H1 (cell line): ENCODE results near the gene OCLN. TPM values are rescaled to one million over a fixed set of nuclear protein-coding genes. Genes with fewer than 3 reads are reported as not detected.

Source experiments
- CTCF ChIA-PET: fragments of 300-600 bp; sonication (Branson Sonifier 250); formaldehyde crosslinking; loops from one replicate; lab custom pipeline; 2021; ENCODE audit not compliant: partially characterized antibody; lab: Charles Lee
- POLR2A ChIA-PET: fragments of 300-600 bp; sonication (Branson Sonifier 250); formaldehyde crosslinking; loops from one replicate; lab custom pipeline; 2021; ENCODE audit warnings: inconsistent platforms; ENCODE audit not compliant: partially characterized antibody; lab: Charles Lee
- DNase-seq, 2 experiments: peaks; one replicate each; pipeline versions ENCODE4 v3.0.0 to v3.0.0-alpha.2; 2010 to 2022; ENCODE audit warnings: low spot score in 2 of 2, low read depth in 1 of 2, mixed read lengths in 1 of 2
- FAIRE-seq: peaks from 2 replicates; lab custom pipeline; 2011; peaks lifted over from hg19 to GRCh38; lab: Jason Lieb, UNC
- H2AFZ ChIP-seq: 2 replicates; pipeline ENCODE4 v1.8.1; 2012; ENCODE audit warnings: low read length, inconsistent platforms
- H2AK5ac ChIP-seq: 2 replicates; pipeline ENCODE4 v1.6.1; 2013; ENCODE audit warnings: low read depth, low read length
- H2BK120ac ChIP-seq: replicated peaks from 2 replicates; pipeline ENCODE3; 2013; ENCODE audit warnings: low read depth, low read length, inconsistent platforms
- H2BK12ac ChIP-seq: 2 replicates; pipeline ENCODE4 v1.6.1; 2013; ENCODE audit warnings: low read depth, low read length
- H2BK15ac ChIP-seq: 2 replicates; pipeline ENCODE4 v1.6.1; 2013; ENCODE audit warnings: low read length
- H2BK20ac ChIP-seq: 2 replicates; pipeline ENCODE4 v1.6.1; 2013; ENCODE audit warnings: low read length
- H2BK5ac ChIP-seq: 2 replicates; pipeline ENCODE4 v1.6.1; 2013; ENCODE audit warnings: low read depth, low read length
- H3K14ac ChIP-seq: 2 replicates; pipeline ENCODE4 v1.6.1; 2013; ENCODE audit warnings: inconsistent platforms; ENCODE audit not compliant: insufficient read length
- H3K18ac ChIP-seq: 2 replicates; pipeline ENCODE4 v1.6.1; 2013; ENCODE audit warnings: low read length; ENCODE audit errors: extremely low read depth
- H3K23ac ChIP-seq: 2 replicates; pipeline ENCODE4 v1.6.1; 2013; ENCODE audit warnings: inconsistent platforms; ENCODE audit not compliant: insufficient read length
- H3K23me2 ChIP-seq: 2 replicates; pipeline ENCODE4 v1.6.1; 2013; ENCODE audit warnings: low read depth, low read length
- H3K27ac ChIP-seq: 2 replicates; pipeline ENCODE4 v1.6.1; 2011; ENCODE audit warnings: low read depth, low read length, inconsistent platforms
- H3K27me3 ChIP-seq, 4 experiments: replicated peaks in 1 of 4; 1 replicate in 1 of 4; 2 replicates in 3 of 4; pipeline versions ENCODE4 v1.6.1 to v1.8.1; 2011 to 2013; ENCODE audit warnings: low read length in 3 of 4, mild to moderate bottlenecking in 3 of 4, inconsistent platforms in 2 of 4, mixed read lengths in 2 of 4, moderate library complexity in 1 of 4; ENCODE audit not compliant: control insufficient read depth in 3 of 4, insufficient read depth in 3 of 4; ENCODE audit errors: extremely low read depth in 1 of 4
- H3K36me3 ChIP-seq, 4 experiments: 2 replicates each; pipeline versions ENCODE4 v1.6.1 to v1.8.1; 2011 to 2013; ENCODE audit warnings: mild to moderate bottlenecking in 4 of 4, low read length in 3 of 4, moderate library complexity in 2 of 4, control low read depth in 1 of 4, inconsistent platforms in 1 of 4; ENCODE audit not compliant: insufficient read depth in 4 of 4, control insufficient read depth in 2 of 4
- H3K4ac ChIP-seq: replicated peaks from 2 replicates; pipeline ENCODE3; 2013; ENCODE audit warnings: low read length, low read depth, mixed read lengths, inconsistent platforms; ENCODE audit not compliant: insufficient read length
- H3K4me1 ChIP-seq, 4 experiments: replicated peaks in 1 of 4; 1 replicate in 1 of 4; 2 replicates in 3 of 4; pipeline versions ENCODE4 v1.6.1 to v1.8.1; 2011 to 2013; ENCODE audit warnings: low read length in 3 of 4, inconsistent platforms in 2 of 4, mixed read lengths in 1 of 4; ENCODE audit not compliant: insufficient read depth in 4 of 4, control insufficient read depth in 3 of 4
- H3K4me2 ChIP-seq, 2 experiments: 2 replicates each; pipeline versions ENCODE4 v1.6.1 to v1.8.1; 2011 to 2013; ENCODE audit warnings: low read depth in 2 of 2, low read length in 2 of 2, control low read depth in 1 of 2, inconsistent platforms in 1 of 2, mild to moderate bottlenecking in 1 of 2; ENCODE audit not compliant: insufficient read depth in 1 of 2
- H3K4me3 ChIP-seq, 4 experiments: fragments of 200-600, 300-600 bp in 1 of 4; sonication (generic), shearing (Covaris generic), sonication (Bioruptor Twin) in 1 of 4; 2 replicates each; pipeline versions ENCODE4 v1.5.1 to v1.8.1; 2011 to 2016; ENCODE audit warnings: low read length in 4 of 4, low read depth in 3 of 4, control low read depth in 2 of 4, inconsistent platforms in 2 of 4, mild to moderate bottlenecking in 2 of 4, mixed read lengths in 1 of 4, moderate library complexity in 1 of 4; ENCODE audit not compliant: insufficient read depth in 2 of 4; ENCODE audit errors: extremely low read depth in 1 of 4
- H3K56ac ChIP-seq: replicated peaks from 2 replicates; pipeline ENCODE3; 2013; ENCODE audit warnings: low read depth, mild to moderate bottlenecking, mixed read lengths, low read length, inconsistent platforms; ENCODE audit not compliant: insufficient read length
- H3K79me1 ChIP-seq: 2 replicates; pipeline ENCODE4 v1.6.1; 2013; ENCODE audit warnings: low read depth, low read length, control low read depth
- H3K79me2 ChIP-seq, 2 experiments: 2 replicates each; pipeline versions ENCODE4 v1.6.1 to v1.8.1; 2012 to 2013; ENCODE audit warnings: low read length in 2 of 2, mild to moderate bottlenecking in 2 of 2, inconsistent platforms in 1 of 2; ENCODE audit not compliant: insufficient read depth in 2 of 2, control insufficient read depth in 1 of 2
- H3K9ac ChIP-seq, 4 experiments: replicated peaks in 1 of 4; 1 replicate in 1 of 4; 2 replicates in 3 of 4; pipeline versions ENCODE4 v1.6.1 to v1.8.1; 2011 to 2013; ENCODE audit warnings: low read depth in 3 of 4, low read length in 3 of 4, control low read depth in 2 of 4, mild to moderate bottlenecking in 2 of 4, moderate library complexity in 2 of 4, inconsistent platforms in 1 of 4; ENCODE audit errors: extremely low read depth in 1 of 4
- H3K9me3 ChIP-seq, 2 experiments: 2 replicates each; pipeline versions ENCODE4 v1.6.1 to v1.8.1; 2012 to 2013; ENCODE audit warnings: mild to moderate bottlenecking in 2 of 2, moderate library complexity in 2 of 2, control low read depth in 1 of 2, inconsistent platforms in 1 of 2, low read depth in 1 of 2, low read length in 1 of 2, mixed read lengths in 1 of 2; ENCODE audit not compliant: insufficient read depth in 2 of 2
- H4K20me1 ChIP-seq, 2 experiments: replicated peaks in 1 of 2; 2 replicates each; pipeline versions ENCODE3 to v1.8.1; 2011 to 2013; ENCODE audit warnings: inconsistent platforms in 2 of 2, low read length in 2 of 2, mild to moderate bottlenecking in 1 of 2; ENCODE audit not compliant: insufficient read depth in 2 of 2, control insufficient read depth in 1 of 2
- H4K5ac ChIP-seq: 2 replicates; pipeline ENCODE4 v1.6.1; 2013; ENCODE audit warnings: low read length, low read depth, mixed read lengths, inconsistent platforms; ENCODE audit not compliant: insufficient read length
- H4K8ac ChIP-seq: 2 replicates; pipeline ENCODE4 v1.8.0; 2013; ENCODE audit warnings: mild to moderate bottlenecking, moderate library complexity, low read length, inconsistent platforms; ENCODE audit not compliant: insufficient read depth; ENCODE audit errors: extremely low read depth
- H4K91ac ChIP-seq: replicated peaks from 2 replicates; pipeline ENCODE3; 2013; ENCODE audit warnings: low read length, mixed read lengths, inconsistent platforms; ENCODE audit not compliant: insufficient read length
- CHD2 ChIP-seq: IDR thresholded peaks from 2 replicates; pipeline ENCODE4 v1.6.1; 2012; ENCODE audit warnings: low read length, improper control_type of control experiment
- CTBP2 ChIP-seq: IDR thresholded peaks from 2 replicates; pipeline ENCODE4 v1.7.0; 2011; ENCODE audit warnings: borderline replicate concordance, mild to moderate bottlenecking, moderate library complexity, mixed read lengths, low read length; ENCODE audit not compliant: insufficient read depth, insufficient read length
- EZH2 ChIP-seq: fragments of 200-600 bp; sonication (generic); IDR thresholded peaks from 2 replicates; pipeline ENCODE4 v1.7.1; 2012; ENCODE audit warnings: low read depth, mild to moderate bottlenecking, moderate library complexity, low read length, inconsistent platforms; ENCODE audit not compliant: severe bottlenecking
- GABPA ChIP-seq: IDR thresholded peaks from 2 replicates; pipeline ENCODE4 v1.6.1; 2011; ENCODE audit warnings: mild to moderate bottlenecking, low read length, moderate library complexity, borderline replicate concordance; ENCODE audit not compliant: insufficient read depth
- JUND ChIP-seq: IDR thresholded peaks from 2 replicates; pipeline ENCODE4 v1.6.1; 2011; ENCODE audit warnings: mild to moderate bottlenecking, improper control_type of control experiment, low read length
- PHF8 ChIP-seq: fragments of 200-600 bp; sonication (generic); conservative IDR thresholded peaks from 2 replicates; pipeline ENCODE4 v1.7.1; 2012; ENCODE audit warnings: low read depth, mild to moderate bottlenecking, inconsistent platforms, low read length, moderate library complexity
- POLR2A ChIP-seq, 2 experiments: IDR thresholded peaks; 1 replicate in 1 of 2; 2 replicates in 1 of 2; pipeline ENCODE4 v1.6.1; 2011; ENCODE audit warnings: low read depth in 2 of 2, low read length in 2 of 2, mild to moderate bottlenecking in 2 of 2; ENCODE audit errors: control extremely low read depth in 1 of 2
- POU5F1 ChIP-seq: IDR thresholded peaks from 2 replicates; pipeline ENCODE4 v1.6.1; 2011; ENCODE audit warnings: low read depth, mild to moderate bottlenecking, low read length, moderate library complexity
- RNF2 ChIP-seq: fragments of 200-900, 300-1000 bp; sonication (generic); IDR thresholded peaks from 2 replicates; pipeline ENCODE4 v1.7.1; 2016; ENCODE audit warnings: borderline replicate concordance, low read depth, mild to moderate bottlenecking, antibody characterized with exemption, low read length; ENCODE audit not compliant: poor library complexity, severe bottlenecking; ENCODE audit errors: missing control alignments
- RXRA ChIP-seq: IDR thresholded peaks from 2 replicates; pipeline ENCODE4 v1.6.1; 2011; ENCODE audit warnings: low read depth, mild to moderate bottlenecking, low read length, moderate library complexity; ENCODE audit not compliant: insufficient read depth
- SIRT6 ChIP-seq: IDR thresholded peaks from one replicate; pipeline ENCODE4 v1.7.1; 2012; ENCODE audit warnings: low read length, inconsistent platforms
- TEAD4 ChIP-seq: IDR thresholded peaks from 2 replicates; pipeline ENCODE4 v1.6.1; 2012; ENCODE audit warnings: low read depth, low read length, inconsistent platforms, mixed read lengths
- YY1 ChIP-seq: IDR thresholded peaks from 2 replicates; pipeline ENCODE4 v1.6.1; 2011; ENCODE audit warnings: low read depth, mild to moderate bottlenecking, low read length
- WGBS, 2 experiments: shearing (Covaris generic) in 1 of 2; methylation state at CpG; one replicate each; pipeline versions ENCODE4 v1.1.6 to v1.1.7; 2013 to 2015; ENCODE audit warnings: low lambda C conversion rate in 2 of 2, mixed read lengths in 2 of 2, inconsistent platforms in 1 of 2, low coverage in 1 of 2, missing lambda C conversion rate in 1 of 2; ENCODE audit not compliant: insufficient replicate concordance in 2 of 2, insufficient coverage in 1 of 2, insufficient read length in 1 of 2; ENCODE audit errors: extremely low coverage in 1 of 2, missing lambda C conversion rate in 1 of 2; 5-methylcytosine and 5-hydroxymethylcytosine counted together
- polyA plus RNA-seq, 7 experiments: library from polyadenylated mRNA; depleted of rRNA in 3 of 7; stranded (reverse) in 5 of 7; unstranded in 2 of 7; fragments of >200 nt in 5 of 7; fragments of 200-250 nt in 2 of 7; gene quantifications; 1 replicate in 5 of 7; 2 replicates in 1 of 7; 4 replicates in 1 of 7; pipeline versions ENCODE4 v1.2.1 to v1.2.3, GENCODE V29; 2011 to 2013; ENCODE audit warnings: missing spikeins in 2 of 7, mixed read lengths in 2 of 7
- total RNA-seq: library from RNA; stranded (reverse); fragmentation: NEBNext Ultra II Directional; extraction: Animal tissue kit (Norgen Biotek cat#: 25700); gene quantifications from 2 replicates; pipeline ENCODE4 v1.2.1, GENCODE V29; 2021

Gene OCLN
- total and polyA plus RNA-seq, 2 of the 8 experiments (the other 6 are each of a cell fraction or from before 2014, with no cell fraction given), result 27.9 to 85.5 TPM

GRCh38 chr5:69492923-69493395, 369 bp downstream of the OCLN start:
- H3K4me1 ChIP-seq, result peaks cover 0 to 9% (median 6%) of the 10 kb centered on the region in 4 experiments; a peak in 4 of 7 replicates
- peak in 1 of 2 experiments; percentile 81 for DNase-seq
- peak overlapping the region; percentile 78 to 87 for H3K4me2 ChIP-seq
- H4K8ac ChIP-seq, result peak overlapping the region; percentile 99
- peak overlapping the region; percentile 94 for H2BK12ac ChIP-seq
- H2AFZ ChIP-seq, result no peak overlapping the region
- no peak overlapping the region for H2AK5ac ChIP-seq
- no peak overlapping the region for H2BK20ac ChIP-seq
- CTCF ChIA-PET, result interaction anchor here (1.0 kb wide), 1 partner anchor 28 kb away, joined by 3 read pairs; no protein-coding TSS in a partner anchor
- FAIRE-seq, result no peak
- peaks cover 0 to 1% of the 10 kb centered on the region in 2 experiments for H4K20me1 ChIP-seq
- H3K4ac ChIP-seq, result peak overlapping the region; percentile 16
- peaks cover 3% of the 10 kb centered on the region; the same call in 1 of the 2 replicates for H3K79me1 ChIP-seq
- H2BK120ac ChIP-seq, result no peak overlapping the region
- peaks cover 9 to 40% of the 10 kb centered on the region in 2 experiments for H3K79me2 ChIP-seq
- no peak overlapping the region for H3K14ac ChIP-seq
- H3K36me3 ChIP-seq, result no peaks in the 10 kb centered on the region
- H3K27me3 ChIP-seq, result no peaks in the 10 kb centered on the region
- peak overlapping the region; percentile 25 for H4K91ac ChIP-seq
- WGBS, 2 experiments, result 1% methylated on average over 29 of the region's 42 CpGs; no CpG with 5 or more reads in 1 of the 2 experiments
- H3K23ac ChIP-seq, result no peak overlapping the region
- H3K27ac ChIP-seq, result peak overlapping the region; percentile 93
- H3K18ac ChIP-seq, result peak overlapping the region; percentile 68
- H3K4me3 ChIP-seq, result peak overlapping the region; percentile 82 to 96 (median 92)
- no peaks in the 10 kb centered on the region for H3K9me3 ChIP-seq
- H3K56ac ChIP-seq, result peak overlapping the region; percentile 78
- peak overlapping the region; percentile 95 for H2BK5ac ChIP-seq
- POLR2A ChIA-PET, result interaction anchor here (1.0 to 1.8 kb wide), 6 partner anchors 9 to 399 kb away, joined by 3 to 8 read pairs (median 4); partner anchors contain the start of genes GTF2H2C, MARVELD2 and SLC30A5
- H4K5ac ChIP-seq, result peak overlapping the region; percentile 70
- H3K23me2 ChIP-seq, result peaks cover 2% of the 10 kb centered on the region; the same call in 1 of the 2 replicates
- H2BK15ac ChIP-seq, result no peak overlapping the region
- peak overlapping the region; percentile 70 to 94 (median 88) for H3K9ac ChIP-seq
- TF ChIP-seq PHF8, result peak; percentile 76; the same call in 1 of the 2 replicates
- TF ChIP-seq EZH2, result no peak
- no peak for TF ChIP-seq RNF2
- no peak for TF ChIP-seq RXRA
- no peak for TF ChIP-seq GABPA
- no peak for TF ChIP-seq POU5F1
- TF ChIP-seq POLR2A (IDR thresholded peaks at IDR 0.05; ENCODE audit: control extremely low read depth in 1 of 2, low read depth in 2 of 2, low read length in 2 of 2), result peak in 1 of 2 experiments; percentile 28; a peak in 1 of 3 replicates
- no peak for TF ChIP-seq JUND
- TF ChIP-seq CTBP2, result peak; percentile 10
- no peak for TF ChIP-seq YY1
- 0 out of 2 replicates have a peak, but pooled peaks have one; percentile 15 for TF ChIP-seq TEAD4
- TF ChIP-seq SIRT6, result no peak
- no peak for TF ChIP-seq CHD2
